Smooth muscle cell (in vitro differentiated cells): ENCODE measurements around the gene TMEM213. TPM values are rescaled to one million over a fixed set of nuclear protein-coding genes. Genes with fewer than 3 reads are reported as not detected.

ENCODE experiments used
- DNase-seq: peaks from one replicate; lab custom pipeline; 2025; ENCODE audit not compliant: unreplicated experiment; lab: John Stamatoyannopoulos, UW
- H2AFZ ChIP-seq: fragments of 200-600 bp; sonication (generic); 2 replicates; pipeline ENCODE4 v1.6.0; 2016; ENCODE audit warnings: antibody characterized with exemption, low read depth, mild to moderate bottlenecking
- H3F3A ChIP-seq: fragments of 200-600 bp; sonication (generic); 2 replicates; pipeline ENCODE4 v1.6.0; 2017; ENCODE audit warnings: antibody characterized with exemption, low read depth
- H3K27ac ChIP-seq: fragments of 200-600 bp; sonication (generic); 2 replicates; pipeline ENCODE4 v1.5.1; 2016; ENCODE audit warnings: low read depth, mild to moderate bottlenecking
- H3K27me3 ChIP-seq: fragments of 200-600 bp; sonication (generic); 2 replicates; pipeline ENCODE4 v1.6.1; 2016; ENCODE audit warnings: low read depth, mild to moderate bottlenecking
- H3K36me3 ChIP-seq: fragments of 200-600 bp; sonication (generic); 2 replicates; pipeline ENCODE4 v1.5.1; 2016; ENCODE audit warnings: low read depth
- H3K4me1 ChIP-seq: fragments of 200-600 bp; sonication (generic); 2 replicates; pipeline ENCODE4 v1.5.1; 2016; ENCODE audit warnings: low read depth
- H3K4me2 ChIP-seq: fragments of 200-600 bp; sonication (generic); 2 replicates; pipeline ENCODE4 v1.6.0; 2016; ENCODE audit warnings: mild to moderate bottlenecking
- H3K4me3 ChIP-seq: fragments of 200-600 bp; sonication (generic); 2 replicates; pipeline ENCODE4 v1.5.1; 2016; ENCODE audit warnings: mild to moderate bottlenecking
- H3K79me2 ChIP-seq: fragments of 200-600 bp; sonication (generic); 2 replicates; pipeline ENCODE4 v1.6.0; 2016; ENCODE audit warnings: low read depth, mild to moderate bottlenecking
- H3K9ac ChIP-seq: fragments of 200-600 bp; sonication (generic); 2 replicates; pipeline ENCODE4 v1.6.0; 2016; ENCODE audit warnings: low read depth
- H3K9me3 ChIP-seq: fragments of 200-600 bp; sonication (generic); replicated peaks from 2 replicates; pipeline ENCODE4 v1.5.1; 2016; ENCODE audit warnings: low read depth
- H4K20me1 ChIP-seq: fragments of 200-600 bp; sonication (generic); 2 replicates; pipeline ENCODE4 v1.6.0; 2016; ENCODE audit warnings: low read depth
- WGBS: methylation state at CpG from one replicate; pipeline ENCODE4 v1.1.7; 2016; ENCODE audit warnings: low lambda C conversion rate; 5-methylcytosine and 5-hydroxymethylcytosine counted together
- polyA plus RNA-seq: library from polyadenylated mRNA; unstranded; fragments of >200 nt; fragmentation: Nextera tagmentation; extraction: Ambion mirVana; gene quantifications from 2 replicates; pipeline ENCODE4 v1.2.1, GENCODE V29; 2016
- total RNA-seq: library from RNA; depleted of rRNA; stranded (reverse); fragments of >200 nt; gene quantifications from 2 replicates; pipeline ENCODE4 v1.2.3, GENCODE V29; 2014
- TF ChIP-seq, protein P1 (sequence below): fragments of 200-600 bp; sonication (generic); IDR thresholded peaks from 2 replicates; pipeline ENCODE4 v1.5.1; 2017; ENCODE audit warnings: borderline replicate concordance, mild to moderate bottlenecking, antibody characterized with exemption; ENCODE audit not compliant: insufficient read depth, poor library complexity, severe bottlenecking

Gene TMEM213
- total and polyA plus RNA-seq, 2 experiments from 2014 or later, result not detected

DNA sequence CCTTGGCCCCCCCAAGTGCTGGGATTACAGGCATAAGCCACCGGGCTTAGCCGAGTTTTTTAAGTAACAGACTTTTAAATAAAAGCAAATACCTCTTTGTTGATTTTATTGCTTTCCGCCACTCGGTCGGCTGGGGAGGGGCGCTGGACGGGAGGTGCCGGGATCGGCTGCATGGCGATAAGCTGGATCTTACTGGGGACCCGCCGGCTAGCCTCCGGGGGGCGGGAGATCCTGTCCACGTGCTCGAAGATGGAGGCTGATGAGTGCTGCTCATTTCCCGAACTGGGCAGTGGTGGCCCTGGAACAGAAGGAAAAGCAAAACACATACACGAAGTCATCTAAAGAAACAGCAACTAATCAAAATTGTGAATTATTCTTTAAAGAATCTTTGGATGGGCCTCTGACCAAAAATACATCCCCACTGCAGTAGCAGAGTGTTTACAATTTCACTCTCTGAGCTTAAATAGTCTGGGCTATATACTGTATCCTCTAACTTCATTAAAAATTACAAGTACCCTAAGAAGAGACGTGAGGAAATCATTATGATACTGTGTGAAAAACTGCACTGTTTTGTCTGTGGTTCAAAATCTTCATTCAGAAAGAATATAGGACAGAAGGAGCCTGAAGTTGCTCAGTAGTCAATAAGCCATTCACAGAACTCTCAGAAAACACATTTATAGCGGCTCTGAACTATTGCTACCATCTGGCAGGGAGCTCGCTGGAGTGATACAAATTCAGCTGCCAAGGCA is 73.4 kb downstream of the TMEM213 start:
- no peaks in the 10 kb centered on the region for H3K79me2 ChIP-seq
- H3K9ac ChIP-seq, result no peak overlapping the region
- H3K4me1 ChIP-seq, result no peaks in the 10 kb centered on the region
- H3K36me3 ChIP-seq, result no peaks in the 10 kb centered on the region
- H3K27me3 ChIP-seq, result no peaks in the 10 kb centered on the region
- H3F3A ChIP-seq, result peaks cover under 1% of the 10 kb centered on the region
- H3K27ac ChIP-seq, result no peak overlapping the region
- TF ChIP-seq, protein P1, sequence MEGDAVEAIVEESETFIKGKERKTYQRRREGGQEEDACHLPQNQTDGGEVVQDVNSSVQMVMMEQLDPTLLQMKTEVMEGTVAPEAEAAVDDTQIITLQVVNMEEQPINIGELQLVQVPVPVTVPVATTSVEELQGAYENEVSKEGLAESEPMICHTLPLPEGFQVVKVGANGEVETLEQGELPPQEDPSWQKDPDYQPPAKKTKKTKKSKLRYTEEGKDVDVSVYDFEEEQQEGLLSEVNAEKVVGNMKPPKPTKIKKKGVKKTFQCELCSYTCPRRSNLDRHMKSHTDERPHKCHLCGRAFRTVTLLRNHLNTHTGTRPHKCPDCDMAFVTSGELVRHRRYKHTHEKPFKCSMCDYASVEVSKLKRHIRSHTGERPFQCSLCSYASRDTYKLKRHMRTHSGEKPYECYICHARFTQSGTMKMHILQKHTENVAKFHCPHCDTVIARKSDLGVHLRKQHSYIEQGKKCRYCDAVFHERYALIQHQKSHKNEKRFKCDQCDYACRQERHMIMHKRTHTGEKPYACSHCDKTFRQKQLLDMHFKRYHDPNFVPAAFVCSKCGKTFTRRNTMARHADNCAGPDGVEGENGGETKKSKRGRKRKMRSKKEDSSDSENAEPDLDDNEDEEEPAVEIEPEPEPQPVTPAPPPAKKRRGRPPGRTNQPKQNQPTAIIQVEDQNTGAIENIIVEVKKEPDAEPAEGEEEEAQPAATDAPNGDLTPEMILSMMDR, result no peak
- no peaks in the 10 kb centered on the region for H4K20me1 ChIP-seq
- no peak for DNase-seq
- H3K4me2 ChIP-seq, result no peak overlapping the region
- WGBS, result 91% methylated on average over 21 of the region's 21 CpGs
- H3K9me3 ChIP-seq, result no peaks in the 10 kb centered on the region
- H3K4me3 ChIP-seq, result no peak overlapping the region
- H2AFZ ChIP-seq, result no peak overlapping the region

DNA sequence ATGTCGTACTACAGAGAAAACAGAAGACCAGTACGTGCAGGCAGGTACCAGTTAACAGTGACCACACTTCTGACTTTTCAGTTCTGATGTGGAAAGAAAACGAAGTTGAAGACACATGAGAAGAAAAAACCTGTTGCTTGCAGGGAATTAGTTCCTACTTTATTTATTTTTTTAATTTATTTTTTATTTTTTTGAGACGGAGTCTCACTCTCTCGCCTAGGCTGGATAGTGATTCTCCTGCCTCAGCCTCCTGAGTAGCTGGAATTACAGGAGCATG is 74.0 kb downstream of the TMEM213 start:
- H3K36me3 ChIP-seq, result no peaks in the 10 kb centered on the region
- no peak overlapping the region for H3K27ac ChIP-seq
- no peaks in the 10 kb centered on the region for H3K4me1 ChIP-seq
- no peaks in the 10 kb centered on the region for H3K79me2 ChIP-seq
- H3K9me3 ChIP-seq, result no peaks in the 10 kb centered on the region
- no peak for DNase-seq
- no peak overlapping the region for H3K4me3 ChIP-seq
- H3K27me3 ChIP-seq, result no peaks in the 10 kb centered on the region
- TF ChIP-seq, protein P1, result no peak
- H3K9ac ChIP-seq, result no peak overlapping the region
- H2AFZ ChIP-seq, result no peak overlapping the region
- WGBS, result over 99% methylated on average over 5 of the region's 5 CpGs
- H3K4me2 ChIP-seq, result no peak overlapping the region
- H3F3A ChIP-seq, result peaks cover 6% of the 10 kb centered on the region
- H4K20me1 ChIP-seq, result no peaks in the 10 kb centered on the region

DNA sequence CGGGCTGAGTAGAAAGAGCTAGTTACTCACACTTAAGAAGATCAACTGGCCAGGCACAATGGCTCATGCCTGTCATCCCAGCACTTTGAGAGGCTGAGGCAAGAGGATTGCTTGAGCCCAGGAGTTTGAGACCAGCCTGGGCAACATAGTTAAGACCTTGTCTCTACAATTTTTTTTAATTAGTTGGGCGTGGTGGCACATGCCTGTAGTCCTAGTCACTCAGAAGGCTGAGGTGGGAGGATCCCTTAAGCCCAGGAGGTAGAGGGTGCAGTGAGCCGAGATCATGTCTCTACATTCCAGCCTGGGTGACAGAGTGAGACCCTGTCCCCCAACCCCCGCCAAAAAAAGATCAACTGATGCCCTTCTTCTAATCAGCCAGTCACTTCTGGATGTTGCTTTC is 74.8 kb downstream of the TMEM213 start:
- no peaks in the 10 kb centered on the region for H3K79me2 ChIP-seq
- H3F3A ChIP-seq, result peaks cover 11% of the 10 kb centered on the region
- H3K9ac ChIP-seq, result no peak overlapping the region
- H3K27ac ChIP-seq, result peak overlapping the region; percentile 36
- TF ChIP-seq, protein P1, result no peak
- H2AFZ ChIP-seq, result no peak overlapping the region
- no peak overlapping the region for H3K4me3 ChIP-seq
- no peaks in the 10 kb centered on the region for H3K36me3 ChIP-seq
- no peak for DNase-seq
- no peaks in the 10 kb centered on the region for H3K4me1 ChIP-seq
- no peaks in the 10 kb centered on the region for H3K9me3 ChIP-seq
- no peaks in the 10 kb centered on the region for H3K27me3 ChIP-seq
- H4K20me1 ChIP-seq, result no peaks in the 10 kb centered on the region
- H3K4me2 ChIP-seq, result no peak overlapping the region
- 73% methylated on average over 4 of the region's 4 CpGs for WGBS

DNA sequence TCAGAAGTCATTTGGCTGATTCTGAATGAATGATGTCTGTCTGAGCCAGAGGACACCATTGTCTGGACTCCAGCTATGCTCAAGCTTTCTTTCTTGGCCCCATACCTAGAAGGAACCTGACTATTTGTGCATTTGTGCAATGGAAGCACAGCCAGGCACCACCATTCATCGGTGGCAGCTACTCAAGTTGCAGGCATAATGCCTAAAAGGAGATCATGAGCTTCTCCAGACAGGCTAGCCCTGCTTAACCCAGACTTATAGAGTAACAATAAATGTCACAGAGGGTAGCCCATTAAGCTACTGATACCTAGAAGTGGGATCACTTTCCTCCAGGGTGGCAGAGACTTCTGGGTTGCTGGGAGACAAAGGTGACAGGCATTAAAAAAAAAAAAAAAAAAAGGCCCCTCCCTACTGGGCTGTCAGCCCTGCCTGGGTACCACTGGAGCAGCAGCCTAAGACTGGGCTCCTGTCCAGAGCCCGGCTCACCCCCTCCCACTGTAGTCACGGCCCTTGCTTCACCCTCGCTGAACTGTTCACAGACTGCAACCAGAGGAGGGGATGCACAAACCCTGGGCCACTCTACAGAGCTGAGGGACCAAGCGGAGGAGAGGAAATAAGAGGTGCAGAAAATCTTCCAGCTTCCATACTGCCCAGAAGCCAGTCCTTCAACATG is 75.6 kb downstream of the TMEM213 start:
- peaks cover 11% of the 10 kb centered on the region for H3F3A ChIP-seq
- H3K36me3 ChIP-seq, result no peaks in the 10 kb centered on the region
- H4K20me1 ChIP-seq, result no peaks in the 10 kb centered on the region
- no peaks in the 10 kb centered on the region for H3K79me2 ChIP-seq
- peak overlapping the region; percentile 36 for H3K27ac ChIP-seq
- no peaks in the 10 kb centered on the region for H3K9me3 ChIP-seq
- DNase-seq, result no peak
- WGBS, result 75% methylated on average over 5 of the region's 5 CpGs
- no peak overlapping the region for H2AFZ ChIP-seq
- no peak overlapping the region for H3K4me2 ChIP-seq
- no peaks in the 10 kb centered on the region for H3K27me3 ChIP-seq
- TF ChIP-seq, protein P1, result no peak
- no peak overlapping the region for H3K9ac ChIP-seq
- H3K4me1 ChIP-seq, result no peaks in the 10 kb centered on the region
- no peak overlapping the region for H3K4me3 ChIP-seq
